GM19463 (cell line): ENCODE measurements around the gene MANBA.

Source experiments
- ATAC-seq: cut with Tn5 transposase; IDR thresholded peaks from one replicate; pipeline ENCODE4 v1.9.1; 2021; ENCODE audit warnings: mild to moderate bottlenecking, moderate library complexity; ENCODE audit not compliant: unreplicated experiment

Gene MANBA

DNA sequence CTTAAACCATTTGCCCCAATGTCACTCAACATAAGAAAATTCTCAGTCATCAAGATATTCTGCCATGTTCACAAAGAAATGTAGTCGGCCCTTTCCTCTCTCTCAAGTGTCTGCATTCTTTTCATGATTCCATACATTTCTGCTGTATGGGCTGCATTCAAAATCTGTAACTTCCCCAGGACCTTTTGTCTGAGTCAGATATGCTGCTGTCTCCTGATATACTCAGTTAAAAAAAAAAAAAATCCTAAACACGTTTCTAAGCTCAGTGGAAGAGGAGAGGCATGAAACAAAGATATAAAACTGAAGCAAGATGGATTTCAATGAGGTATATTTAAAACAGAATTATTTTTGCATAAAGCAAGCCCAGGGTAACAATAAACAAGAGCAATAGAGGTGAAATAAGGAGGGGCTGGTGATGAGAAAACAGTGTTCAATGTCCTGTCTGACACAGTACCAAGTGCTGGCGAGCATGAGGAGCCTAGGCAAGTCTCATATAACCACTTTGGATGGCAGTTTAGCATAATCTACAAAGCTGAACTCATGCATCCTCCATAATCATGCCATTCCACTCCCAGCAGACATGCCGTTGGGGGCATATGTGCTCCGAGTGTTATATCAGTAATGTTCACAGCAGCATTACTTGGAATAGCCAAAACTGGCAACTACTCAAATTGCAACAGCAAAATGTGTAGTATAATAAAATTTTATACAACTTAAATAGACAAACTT is 76.7 kb downstream of the MANBA start:
- ATAC-seq, result no peak

DNA sequence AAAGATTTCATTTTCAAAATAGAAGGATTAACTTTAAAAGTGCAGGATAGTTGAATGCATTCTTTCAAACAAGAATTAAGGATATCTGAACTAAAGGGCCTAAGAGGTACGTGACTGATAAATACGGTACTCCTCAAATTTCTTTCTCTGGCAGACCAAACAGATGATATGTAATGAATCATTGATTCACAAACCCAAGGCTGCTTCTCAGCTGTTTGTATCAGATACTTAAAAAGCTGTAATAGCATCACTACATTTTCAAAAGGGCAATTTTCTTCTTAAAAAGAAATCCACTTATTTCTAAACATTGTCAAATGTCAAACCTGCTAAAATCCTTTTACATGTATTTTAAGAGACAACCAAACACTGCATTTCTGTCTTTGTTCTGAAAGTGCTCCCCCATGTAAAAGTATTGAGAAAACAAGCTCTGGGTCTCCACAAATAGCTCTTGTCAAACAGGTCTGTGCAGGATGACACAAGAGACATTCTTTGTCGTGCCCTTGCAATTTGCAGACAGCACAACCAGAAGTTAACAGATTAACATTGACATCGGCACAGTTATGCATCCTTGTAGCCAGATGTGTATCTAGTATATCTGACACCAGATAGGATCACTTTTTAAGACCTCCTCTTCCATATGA is 82.0 kb downstream of the MANBA start:
- no peak for ATAC-seq

DNA sequence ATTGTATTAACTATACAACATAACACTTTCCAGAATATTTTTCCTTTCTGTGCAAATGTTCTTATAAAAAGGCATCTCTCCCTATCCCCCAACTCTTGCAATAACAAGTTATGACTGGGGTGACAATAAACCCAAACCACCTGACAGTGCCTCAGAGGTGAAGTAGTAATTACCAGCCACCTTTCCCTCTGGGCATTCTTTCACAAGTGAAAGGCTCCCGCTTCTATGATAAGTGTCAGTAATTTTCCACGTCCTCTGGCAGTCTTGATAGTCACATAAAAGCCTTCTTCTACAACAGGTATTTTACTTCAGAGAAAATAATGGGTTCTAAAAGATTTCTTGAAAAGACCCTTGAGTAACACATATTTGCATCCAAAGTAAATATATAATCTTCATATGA is 82.7 kb downstream of the MANBA start:
- no peak for ATAC-seq

DNA sequence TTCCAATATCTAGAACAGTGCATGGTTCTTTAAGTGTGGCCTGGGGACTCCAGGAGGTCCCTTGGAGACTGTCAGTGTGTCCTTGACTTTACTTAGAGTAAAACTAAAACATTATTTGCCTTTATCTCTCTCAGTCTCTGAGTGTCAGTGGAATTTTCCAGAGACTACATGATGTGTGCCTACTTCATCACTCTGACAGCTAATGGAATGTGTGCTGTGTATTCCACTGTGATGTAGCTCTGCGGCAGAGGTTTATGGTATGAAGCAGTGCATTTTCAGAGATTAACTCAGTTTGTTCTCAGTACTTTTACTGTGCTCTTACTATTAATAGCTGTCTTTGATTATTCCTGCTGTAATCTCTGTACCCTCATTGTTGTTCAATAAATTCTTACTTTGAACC is 85.6 kb downstream of the MANBA start:
- ATAC-seq, result no peak

DNA sequence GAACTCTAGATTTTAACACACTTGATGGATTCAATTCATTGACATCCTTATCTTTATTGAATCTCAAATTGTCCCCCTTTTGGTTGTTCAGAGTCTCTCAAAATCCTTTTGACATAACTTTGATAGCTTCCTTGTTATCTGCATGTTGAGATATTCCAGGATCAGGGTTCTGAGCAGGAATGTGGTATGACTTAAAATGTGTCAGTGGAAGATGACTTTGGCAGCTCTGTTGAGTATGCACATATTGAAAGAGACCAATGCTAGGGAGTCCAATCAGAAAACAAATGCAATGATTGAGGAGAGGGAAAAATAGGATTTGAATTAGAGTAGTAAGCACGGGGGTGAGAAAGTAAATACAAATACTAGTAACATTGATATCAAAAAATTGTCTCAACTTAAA is 93.8 kb downstream of the MANBA start:
- ATAC-seq, result no peak

DNA sequence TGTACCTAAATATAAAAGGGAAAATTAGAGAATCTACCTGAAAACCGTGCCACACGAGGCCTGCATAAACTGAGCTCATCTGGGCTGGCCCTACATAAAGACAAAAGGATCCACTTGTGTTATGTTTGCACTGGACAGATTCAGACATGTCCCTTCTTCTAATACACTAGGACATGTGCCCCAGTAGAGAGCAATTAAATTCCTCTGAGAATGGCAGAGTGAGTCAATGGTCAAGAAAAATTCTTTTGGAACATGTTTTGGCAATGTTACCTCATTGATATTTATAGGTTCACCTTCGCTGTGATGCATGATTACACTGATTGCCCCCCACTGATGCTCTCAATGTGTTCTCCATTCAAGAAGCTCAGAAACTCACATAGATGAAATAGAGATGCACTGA is 95.2 kb downstream of the MANBA start:
- ATAC-seq, result no peak

DNA sequence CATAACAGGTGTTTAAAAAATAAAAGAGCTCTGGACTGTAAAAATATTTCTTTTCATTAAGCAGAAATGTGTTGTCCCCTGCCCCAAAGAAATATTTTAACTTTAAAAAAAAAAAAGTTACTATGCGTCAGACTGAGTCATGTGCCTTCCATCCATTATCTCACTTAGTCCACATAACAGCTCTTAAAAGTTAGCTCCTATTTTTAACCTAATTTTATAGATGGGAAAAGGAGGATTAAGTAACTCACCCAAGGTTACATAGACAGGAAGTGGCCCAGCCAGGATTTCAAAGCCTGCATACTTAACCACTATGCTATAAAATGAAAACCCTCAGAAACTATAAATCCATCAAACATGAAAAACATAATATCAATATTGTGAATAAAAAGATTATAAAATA is 97.7 kb downstream of the MANBA start:
- no peak for ATAC-seq

DNA sequence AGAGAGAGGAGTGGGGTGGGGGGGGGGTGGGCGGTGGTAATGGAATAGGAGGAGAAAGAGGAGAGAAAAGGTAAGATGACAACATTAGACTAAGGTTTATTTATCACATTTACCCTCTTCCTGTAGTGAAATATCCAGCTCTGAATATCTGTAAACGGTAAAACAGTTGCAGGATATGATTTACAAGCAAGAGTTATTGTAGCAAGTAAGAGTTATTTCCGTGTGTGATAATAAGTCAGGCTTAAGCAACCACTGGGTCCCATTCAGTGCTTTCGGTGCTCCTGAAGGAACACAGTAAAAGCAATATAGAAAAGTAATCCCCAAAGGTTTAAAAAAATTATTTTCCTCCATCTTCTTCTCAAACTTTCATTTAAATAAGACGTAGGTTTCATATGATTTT is 103.6 kb downstream of the MANBA start:
- no peak for ATAC-seq

DNA sequence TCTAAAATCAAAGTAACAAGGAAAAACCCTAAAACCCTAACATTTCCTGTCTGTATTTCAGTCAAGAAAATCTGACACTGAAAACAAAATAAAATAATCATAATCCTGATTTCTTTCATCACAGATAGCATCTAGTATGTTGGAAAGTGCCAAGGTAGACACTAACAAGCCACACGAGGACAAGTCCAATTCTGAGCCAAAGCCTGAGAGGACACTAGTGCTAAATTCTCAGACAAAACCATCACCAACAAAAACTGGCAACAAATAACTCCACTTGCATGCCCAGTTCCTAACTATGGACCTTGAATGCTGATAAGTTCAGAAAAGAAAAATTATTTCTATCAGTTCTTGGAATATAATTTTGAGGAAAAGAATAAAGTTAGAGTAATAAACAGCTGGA is 113.7 kb downstream of the MANBA start:
- ATAC-seq, result no peak

DNA sequence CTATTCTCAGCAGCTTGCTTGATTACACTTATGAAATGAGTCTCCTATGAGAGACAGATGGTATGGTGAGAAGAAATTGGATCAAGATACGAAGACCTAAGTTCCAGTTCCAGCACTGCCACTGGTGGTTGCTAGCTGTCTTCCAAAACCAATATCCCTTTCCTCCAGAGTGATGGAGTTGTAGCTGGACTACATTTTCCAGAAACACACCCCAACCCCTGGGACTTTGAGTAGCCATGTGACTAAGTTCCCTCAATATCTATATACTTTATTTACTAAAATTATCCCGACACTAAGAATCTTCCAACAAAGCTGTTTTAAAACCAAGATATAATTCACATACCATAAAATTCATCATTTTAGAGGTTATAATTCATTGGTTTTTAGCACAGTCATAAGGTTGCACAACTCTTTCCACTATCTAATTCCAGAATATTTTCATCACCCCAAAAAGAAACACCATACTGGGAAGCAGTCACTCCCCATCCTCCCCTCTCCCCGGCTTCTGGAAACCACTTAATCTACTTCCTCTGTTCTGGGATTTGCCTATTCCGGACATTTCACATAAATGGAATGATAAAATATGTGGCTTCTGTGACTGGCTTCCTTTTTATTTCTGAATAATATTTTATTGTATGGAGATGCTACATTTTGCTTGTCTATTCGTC is 118.0 kb downstream of the MANBA start:
- ATAC-seq, result no peak

DNA sequence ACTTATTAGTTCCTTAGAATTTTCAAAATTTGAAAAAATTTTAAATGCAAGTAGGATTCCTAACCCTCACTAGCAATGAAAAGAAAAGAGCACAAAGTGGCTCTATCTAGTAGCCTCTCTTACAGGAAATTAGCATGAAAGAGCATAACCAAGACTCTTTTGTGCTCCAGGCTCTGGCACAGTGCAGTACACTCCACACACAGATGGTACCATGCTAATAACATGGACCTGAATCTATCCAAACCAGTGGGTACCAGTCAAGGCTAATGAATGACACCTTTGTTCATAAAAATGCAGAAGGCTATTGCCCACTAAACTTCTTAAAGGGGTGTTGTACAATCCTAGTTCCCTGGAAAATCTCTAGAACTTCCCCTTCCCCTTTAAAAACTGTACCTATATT is 119.0 kb downstream of the MANBA start:
- ATAC-seq, result no peak

DNA sequence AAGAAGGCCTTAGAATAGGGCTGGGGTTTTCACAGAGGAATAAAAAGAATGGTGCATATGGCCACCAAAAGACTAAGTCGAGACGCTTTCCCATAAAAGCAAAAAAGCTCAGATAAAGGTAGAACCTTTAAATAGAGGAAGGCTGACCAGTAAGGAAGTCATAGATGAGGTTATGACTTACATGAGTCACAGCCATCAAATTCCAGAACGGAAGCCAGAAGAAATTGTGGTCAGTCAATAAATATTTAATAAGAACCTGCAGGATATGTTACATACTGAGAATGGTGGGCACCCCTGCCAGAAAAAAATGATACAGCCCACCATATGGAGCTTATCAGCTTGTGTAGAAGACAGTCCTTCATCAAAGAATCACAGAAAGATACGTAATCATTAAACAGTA is 120.1 kb downstream of the MANBA start:
- ATAC-seq, result no peak

DNA sequence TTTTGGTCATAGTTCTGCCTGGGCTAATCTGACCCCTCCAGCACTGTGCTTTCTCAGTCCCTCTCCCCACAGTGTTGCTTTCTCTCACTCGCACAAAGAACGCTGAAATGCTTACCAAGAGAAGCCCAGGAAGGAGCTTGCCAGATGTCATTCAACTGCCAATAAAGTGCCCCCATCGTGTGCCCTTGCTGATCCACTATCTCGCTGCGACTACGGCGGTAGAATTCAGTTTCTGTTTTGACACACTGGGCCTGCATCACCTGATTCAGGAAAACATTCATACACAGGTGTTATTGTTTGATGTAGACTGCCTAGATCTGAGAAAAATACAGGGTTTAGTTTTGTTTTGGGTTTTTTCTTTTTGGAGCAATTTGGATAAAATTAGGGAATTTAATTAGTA is 121.2 kb downstream of the MANBA start:
- no peak for ATAC-seq

DNA sequence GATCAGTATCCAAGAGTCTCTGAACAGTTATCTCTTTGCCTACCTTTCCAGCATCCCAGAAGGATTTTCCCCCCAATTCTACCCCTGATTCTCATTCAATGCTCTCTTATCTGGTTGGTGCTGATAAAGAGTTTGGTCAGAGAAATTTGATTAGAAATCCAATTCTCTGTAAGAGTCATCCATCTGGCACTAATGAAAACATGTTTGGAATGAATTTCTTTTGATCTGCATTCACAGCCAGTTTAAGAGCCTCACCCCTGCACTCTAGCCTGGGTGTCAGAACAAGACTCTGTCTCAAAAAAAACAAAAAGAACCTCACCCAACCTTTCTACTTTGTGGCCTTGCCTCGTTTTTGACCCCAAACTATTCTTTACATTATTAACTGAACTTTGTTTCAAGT is 122.1 kb downstream of the MANBA start:
- no peak for ATAC-seq

DNA sequence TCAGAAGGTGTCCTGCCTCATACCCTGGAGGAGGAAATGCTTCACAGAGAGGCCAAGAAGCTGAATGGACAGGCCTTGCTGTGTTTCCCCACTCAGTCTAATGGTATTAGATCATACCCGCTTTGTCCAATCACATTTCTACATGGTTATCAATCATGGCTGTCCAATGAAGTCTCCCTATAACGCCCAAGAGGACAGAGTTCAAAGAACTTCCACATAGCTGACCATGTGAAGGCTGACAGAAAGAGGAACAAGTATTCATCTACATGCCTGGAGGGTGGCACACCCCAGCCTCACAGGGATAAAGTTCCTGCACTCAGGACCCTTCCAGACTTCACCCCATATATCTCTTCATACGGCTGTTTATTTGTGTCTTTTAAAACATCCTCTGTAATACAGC is 123.4 kb downstream of the MANBA start:
- ATAC-seq, result no peak

DNA sequence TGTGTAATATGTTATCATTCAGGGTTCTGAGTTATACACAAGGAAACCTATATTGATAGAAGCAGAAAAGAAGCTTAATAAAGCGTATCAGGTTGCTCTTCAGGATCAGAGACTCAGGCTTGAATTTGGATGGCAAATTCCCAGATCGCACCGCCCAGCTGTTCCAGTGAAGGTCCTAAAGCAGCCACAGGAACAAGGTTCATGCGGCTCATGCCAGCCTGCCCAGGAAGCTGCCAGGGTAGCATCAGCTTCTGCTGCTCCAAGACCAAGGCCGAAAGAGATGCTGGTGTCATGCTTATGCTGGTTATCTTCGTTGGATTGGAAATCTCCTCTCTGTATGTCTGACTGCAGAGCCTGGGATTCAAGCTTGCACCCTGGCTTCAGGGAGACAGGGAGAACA is 127.7 kb downstream of the MANBA start:
- no peak for ATAC-seq

DNA sequence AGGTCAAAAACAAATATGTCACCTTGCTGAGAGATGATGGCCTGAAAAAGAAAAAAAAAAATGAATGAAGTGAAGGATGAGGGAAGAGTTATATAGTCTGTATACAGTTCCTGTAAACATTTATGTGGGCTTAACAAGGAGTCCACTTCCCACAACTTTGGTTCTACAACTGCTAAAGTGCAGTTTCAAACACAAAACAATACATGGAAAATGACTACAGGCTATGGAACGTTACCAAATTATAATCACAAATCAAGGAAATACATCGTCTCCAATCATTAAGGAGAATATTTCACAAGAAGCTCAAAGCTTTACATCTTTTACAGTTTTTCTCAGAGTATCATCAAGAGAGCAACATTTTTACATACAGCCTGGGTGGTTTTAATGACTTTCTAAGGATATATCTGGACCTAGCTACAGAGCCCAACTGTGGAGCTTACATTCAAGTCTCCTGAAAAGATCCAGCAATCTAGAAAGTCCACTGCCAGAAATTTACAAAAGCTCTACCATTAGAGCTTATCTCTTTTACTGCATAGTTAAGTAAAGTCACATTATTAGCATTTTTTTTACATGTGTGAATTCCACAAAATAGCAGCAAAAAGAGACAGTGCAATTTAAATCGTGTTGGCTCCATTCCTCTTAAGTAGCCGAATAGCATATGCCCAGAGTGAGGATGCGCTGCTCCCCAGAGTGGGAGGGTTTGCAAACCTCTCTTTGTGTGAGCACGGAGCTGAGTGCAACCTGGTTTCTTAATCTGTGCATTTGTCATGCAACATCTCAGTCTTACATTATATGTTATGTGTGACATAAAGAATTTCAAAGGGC is 128.3 kb downstream of the MANBA start:
- no peak for ATAC-seq

DNA sequence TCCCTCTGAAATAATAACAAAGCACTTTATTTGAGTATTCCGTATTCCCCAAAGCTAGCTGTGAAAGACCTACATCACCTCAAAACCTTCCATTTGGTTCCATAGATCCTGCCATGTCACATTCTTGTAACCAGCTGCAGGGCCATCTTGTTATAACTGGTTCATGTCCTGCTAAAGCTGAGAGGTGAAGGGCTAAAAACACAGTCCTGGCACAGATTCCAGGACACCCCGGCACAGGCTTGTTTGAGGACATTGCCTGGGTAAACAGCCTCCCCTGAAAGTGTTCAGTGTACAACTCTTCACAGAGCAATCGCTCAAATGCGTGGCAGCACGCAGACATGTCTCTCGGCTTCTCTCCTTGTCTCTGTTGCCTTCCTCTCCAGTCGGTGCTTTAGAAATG is 129.2 kb downstream of the MANBA start:
- no peak for ATAC-seq

DNA sequence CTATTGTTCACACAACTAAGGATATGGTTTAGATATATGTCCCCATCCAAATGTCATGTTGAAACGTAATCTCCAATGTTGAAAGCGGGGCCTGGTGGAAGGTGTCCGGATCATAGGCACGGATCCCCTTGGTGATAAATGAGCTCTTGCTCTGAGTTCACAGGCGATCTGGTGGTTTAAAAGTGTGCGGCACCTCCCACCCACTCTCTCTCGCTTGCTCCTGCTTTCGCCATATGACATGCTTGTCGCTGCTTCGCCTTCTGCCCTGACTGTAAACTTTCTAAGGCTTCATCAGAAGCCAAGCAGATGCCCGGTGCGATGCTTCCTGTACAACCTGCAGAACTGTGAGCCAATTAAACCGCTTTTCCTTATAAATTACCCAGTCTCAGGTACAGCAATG is 131.1 kb downstream of the MANBA start:
- no peak for ATAC-seq

DNA sequence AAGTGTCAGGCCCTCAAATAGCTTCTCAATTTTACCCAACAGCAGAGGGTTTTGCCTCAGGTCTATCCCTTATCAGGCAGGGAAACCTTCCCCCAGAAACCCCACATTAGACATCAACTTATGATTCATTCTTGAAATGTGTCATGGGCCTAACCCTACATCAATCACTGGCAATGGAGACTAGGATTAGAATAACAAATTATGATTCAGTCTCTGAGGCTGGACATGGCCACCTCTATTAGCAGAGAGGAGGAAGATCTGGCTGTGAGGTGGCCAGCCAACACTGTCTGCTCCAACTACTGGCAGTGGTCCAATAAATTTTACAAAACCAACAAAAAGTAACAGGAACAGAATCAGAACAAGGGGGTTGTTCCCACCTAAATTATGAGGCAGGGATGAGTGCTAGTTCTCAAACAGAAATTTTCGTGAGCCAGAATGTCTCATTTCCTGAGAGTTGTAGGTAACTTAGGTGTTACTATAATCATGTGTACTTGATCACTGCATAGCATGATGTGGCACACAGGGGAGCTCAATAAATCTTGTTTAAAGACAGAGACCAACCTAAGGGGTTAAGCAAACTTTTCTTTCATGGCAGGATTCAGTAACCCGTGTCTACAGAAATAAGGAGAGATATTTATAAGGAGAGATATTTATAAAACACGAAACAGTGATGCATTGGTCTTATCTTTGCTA is 132.8 kb downstream of the MANBA start:
- peak; percentile 45 for ATAC-seq
